HG02884 (cell line): ENCODE measurements around the gene ZMIZ2.
"Not testable (repeated sequence)": the region's sequence is repeated elsewhere in the genome, so short reads cannot be mapped to it uniquely, and the experiment has no call there.

Experiments
- ATAC-seq: cut with Tn5 transposase; IDR thresholded peaks from one replicate; pipeline ENCODE4 v1.9.1; 2021; ENCODE audit warnings: mild to moderate bottlenecking, moderate library complexity; ENCODE audit not compliant: unreplicated experiment

The ZMIZ2 gene

GRCh38 chr7:44727158-44727936 is 21.3 kb upstream of the ZMIZ2 start:
- ATAC-seq: no peak

- ATAC-seq: no peak
Observed at GRCh38 chr7:44727937-44728262, 20.7 kb upstream of the ZMIZ2 start.

- ATAC-seq: no peak
Observed at GRCh38 chr7:44729949-44730590, 18.6 kb upstream of the ZMIZ2 start.

GRCh38 chr7:44732971-44733370 is 15.7 kb upstream of the ZMIZ2 start:
- not testable (repeated sequence) for ATAC-seq

GRCh38 chr7:44733708-44734481 is 14.8 kb upstream of the ZMIZ2 start:
- no peak for ATAC-seq

GRCh38 chr7:44735403-44736165 is 13.1 kb upstream of the ZMIZ2 start:
- ATAC-seq: no peak

GRCh38 chr7:44736896-44737295 is 11.8 kb upstream of the ZMIZ2 start:
- ATAC-seq: no peak

GRCh38 chr7:44738051-44738723 is 10.5 kb upstream of the ZMIZ2 start:
- ATAC-seq: no peak

GRCh38 chr7:44738876-44739665 is 9.6 kb upstream of the ZMIZ2 start:
- no peak for ATAC-seq

GRCh38 chr7:44740055-44740454 is 8.6 kb upstream of the ZMIZ2 start:
- ATAC-seq: no peak

- no peak for ATAC-seq
Observed at GRCh38 chr7:44743750-44744149, 4.9 kb upstream of the ZMIZ2 start.

GRCh38 chr7:44748948-44749731 is 493 bp downstream of the ZMIZ2 start:
- ATAC-seq: peak; percentile 11

- ATAC-seq: no peak
Observed at GRCh38 chr7:44749992-44750391, 1.3 kb downstream of the ZMIZ2 start.

GRCh38 chr7:44750424-44750823 is 1.8 kb downstream of the ZMIZ2 start:
- ATAC-seq: no peak

GRCh38 chr7:44750921-44751571 is 2.4 kb downstream of the ZMIZ2 start:
- peak; percentile 63 for ATAC-seq

- ATAC-seq: no peak
Observed at GRCh38 chr7:44752822-44753221, 4.2 kb downstream of the ZMIZ2 start.

- no peak for ATAC-seq
Observed at GRCh38 chr7:44754802-44755697, 6.4 kb downstream of the ZMIZ2 start.
